SKM-1 treated with dmso at 0.1 percent for 144 hours (cell line): ENCODE measurements around the gene OPRM1.
"Not testable (repeated sequence)": the region's sequence is repeated elsewhere in the genome, so short reads cannot be mapped to it uniquely, and the experiment has no call there.

Source experiments
- DNase-seq: peaks from one replicate; lab custom pipeline; 2025; ENCODE audit not compliant: unreplicated experiment; lab: John Stamatoyannopoulos, UW

The OPRM1 gene

GRCh38 chr6:154039231-154039842 is at the start of gene OPRM1:
Gene OPRM1 (plus strand): TSS chr6:154039240. CDS start chr6:154039545, 305 bp downstream.
- DNase-seq: no peak

- no peak for DNase-seq
Measured at GRCh38 chr6:153989989-153990388, 49.1 kb upstream of the OPRM1 start.

GRCh38 chr6:153994004-153994403 is 45.0 kb upstream of the OPRM1 start:
- no peak for DNase-seq

GRCh38 chr6:153994811-153995210 is 44.2 kb upstream of the OPRM1 start:
- no peak for DNase-seq

GRCh38 chr6:153997221-153997620 is 41.8 kb upstream of the OPRM1 start:
- DNase-seq: no peak

GRCh38 chr6:154001494-154002285 is 37.4 kb upstream of the OPRM1 start:
- no peak for DNase-seq

GRCh38 chr6:154002894-154003293 is 36.1 kb upstream of the OPRM1 start:
- no peak for DNase-seq

- no peak for DNase-seq
Measured at GRCh38 chr6:154010371-154010770, 28.7 kb upstream of the OPRM1 start.

- peak; percentile 66 for DNase-seq
Measured at GRCh38 chr6:154012852-154013251, 26.2 kb upstream of the OPRM1 start.

GRCh38 chr6:154017786-154018185 is 21.3 kb upstream of the OPRM1 start:
- DNase-seq: no peak

- DNase-seq: no peak
Measured at GRCh38 chr6:154030646-154031045, 8.4 kb upstream of the OPRM1 start.

GRCh38 chr6:154041001-154041400 is 2.0 kb downstream of the OPRM1 start:
- DNase-seq: no peak

GRCh38 chr6:154053141-154053540 is 14.1 kb downstream of the OPRM1 start:
- no peak for DNase-seq

GRCh38 chr6:154056536-154056935 is 17.5 kb downstream of the OPRM1 start:
- no peak for DNase-seq

GRCh38 chr6:154057098-154057497 is 18.1 kb downstream of the OPRM1 start:
- no peak for DNase-seq

GRCh38 chr6:154058963-154059680 is 20.1 kb downstream of the OPRM1 start:
- DNase-seq: no peak

GRCh38 chr6:154060076-154060475 is 21.0 kb downstream of the OPRM1 start:
- no peak for DNase-seq

- no peak for DNase-seq
Measured at GRCh38 chr6:154070041-154070440, 31.0 kb downstream of the OPRM1 start.

- DNase-seq: no peak
Measured at GRCh38 chr6:154070657-154071056, 31.6 kb downstream of the OPRM1 start.

- DNase-seq: no peak
Measured at GRCh38 chr6:154071236-154071635, 32.2 kb downstream of the OPRM1 start.

GRCh38 chr6:154071711-154072110 is 32.7 kb downstream of the OPRM1 start:
- DNase-seq: no peak

GRCh38 chr6:154078596-154078995 is 39.6 kb downstream of the OPRM1 start:
- DNase-seq: not testable (repeated sequence)
